NT2/D1 (cell line): ENCODE results near the gene SCD.

Experiments
- DNase-seq: peaks from one replicate; pipeline ENCODE4 v3.0.0-alpha.2; 2011; ENCODE audit warnings: low read depth, low spot score
- H3K27me3 ChIP-seq: 2 replicates; pipeline ENCODE4 v1.6.0; 2011; ENCODE audit warnings: mild to moderate bottlenecking; ENCODE audit not compliant: insufficient read length, insufficient read depth
- H3K36me3 ChIP-seq: 2 replicates; pipeline ENCODE4 v1.6.1; 2011; ENCODE audit warnings: mild to moderate bottlenecking, low read length, mixed read lengths; ENCODE audit not compliant: insufficient read depth, insufficient read length
- H3K4me1 ChIP-seq: 2 replicates; pipeline ENCODE4 v1.5.1; 2011; ENCODE audit not compliant: insufficient read depth, insufficient read length
- H3K4me3 ChIP-seq: 2 replicates; pipeline ENCODE4 v1.5.1; 2011; ENCODE audit warnings: low read depth; ENCODE audit not compliant: insufficient read length
- H3K9ac ChIP-seq: 2 replicates; pipeline ENCODE4 v1.6.0; 2011; ENCODE audit warnings: low read depth; ENCODE audit not compliant: insufficient read length
- H3K9me3 ChIP-seq: 2 replicates; pipeline ENCODE4 v1.5.1; 2011; ENCODE audit warnings: mild to moderate bottlenecking, low read length; ENCODE audit not compliant: insufficient read depth
- SUZ12 ChIP-seq: IDR thresholded peaks from 2 replicates; pipeline ENCODE4 v1.6.1; 2011; ENCODE audit not compliant: insufficient read length, insufficient read depth; ENCODE audit errors: extremely low read depth
- YY1 ChIP-seq: IDR thresholded peaks from 2 replicates; pipeline ENCODE4 v1.6.1; 2011; ENCODE audit not compliant: insufficient read length, insufficient read depth
- ZNF274 ChIP-seq: IDR thresholded peaks from 2 replicates; pipeline ENCODE4 v1.6.1; 2011; ENCODE audit warnings: mild to moderate bottlenecking, low read depth, low read length

The SCD gene

GRCh38 chr10:100413173-100413572 is 66.1 kb downstream of the SCD start:
- no peak for TF ChIP-seq YY1
- no peak for TF ChIP-seq SUZ12
- no peak for TF ChIP-seq ZNF274
- no peak for DNase-seq
- H3K9me3 ChIP-seq, result no peaks in the 10 kb centered on the region
- H3K27me3 ChIP-seq, result no peaks in the 10 kb centered on the region
- H3K9ac ChIP-seq, result no peak overlapping the region
- H3K36me3 ChIP-seq, result no peaks in the 10 kb centered on the region
- H3K4me3 ChIP-seq, result no peak overlapping the region
- no peaks in the 10 kb centered on the region for H3K4me1 ChIP-seq
